HT-29 (cell line): Measurements from ENCODE around the gene DEK. TPM values are rescaled to one million over a fixed set of nuclear protein-coding genes. Genes with fewer than 3 reads are reported as not detected.
"Not testable (repeated sequence)": the region's sequence is repeated elsewhere in the genome, so short reads cannot be mapped to it uniquely, and the experiment has no call there.

Experiments used
- DNase-seq: peaks from one replicate; pipeline ENCODE4 v3.0.0-alpha.2; 2015; ENCODE audit warnings: low spot score
- small RNA-seq: library from RNA; depleted of rRNA; stranded (forward); fragments of <200 nt; gene quantifications from one replicate; pipeline ENCODE3, GENCODE V24; 2014
- total RNA-seq: library from RNA; depleted of rRNA; stranded (reverse); fragments of >200 nt; shearing (Covaris generic); gene quantifications from 2 replicates; pipeline ENCODE4 v1.2.3, GENCODE V29; 2014; rRNA removed

The DEK gene
- total RNA-seq, 1 experiment from 2014 or later = 141 TPM

GRCh38 chr6:18204691-18205090, 59.6 kb downstream of the DEK start:
- no peak for DNase-seq

DNA sequence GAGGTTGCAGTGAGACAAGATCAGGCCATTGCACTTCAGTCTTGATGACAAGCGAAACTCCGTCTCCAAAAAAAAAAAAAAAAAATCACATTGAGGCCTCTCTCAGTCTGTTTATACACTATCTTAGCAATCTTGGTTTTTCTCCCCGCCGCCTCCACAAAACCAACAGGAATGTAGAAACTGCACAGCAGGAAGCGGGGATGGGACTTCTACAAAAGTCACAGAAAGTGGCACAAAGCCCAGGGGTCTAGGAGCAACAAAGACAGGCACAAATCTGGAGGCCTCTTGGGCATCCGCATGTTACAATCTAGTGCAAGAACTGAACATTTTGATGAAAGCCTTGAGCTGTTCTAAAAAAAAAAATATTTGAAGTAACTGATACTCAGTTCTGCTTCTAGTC, 60.5 kb downstream of the DEK start:
- DNase-seq = no peak

- no peak for DNase-seq
Observed at GRCh38 chr6:18192026-18192425, 72.3 kb downstream of the DEK start.

DNA sequence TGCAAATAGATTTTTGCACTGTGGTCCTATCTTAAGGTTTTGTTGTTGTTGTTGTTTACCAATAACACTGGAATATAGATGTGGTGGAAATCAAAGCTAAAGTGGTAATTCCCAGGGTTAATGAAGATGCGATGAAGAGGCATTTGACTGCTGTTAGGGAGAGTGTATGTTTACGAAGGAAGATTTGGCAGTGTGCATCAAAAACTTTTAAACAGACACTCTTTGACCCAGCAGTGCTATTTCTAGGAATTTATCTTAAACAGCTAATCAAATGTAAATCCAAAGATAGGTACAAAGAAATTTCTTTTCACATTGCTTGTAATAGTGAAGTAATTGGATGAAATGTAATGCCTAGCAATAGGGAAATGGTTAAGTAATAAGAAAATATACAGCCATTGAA, 75.1 kb downstream of the DEK start:
- no peak for DNase-seq

DNA sequence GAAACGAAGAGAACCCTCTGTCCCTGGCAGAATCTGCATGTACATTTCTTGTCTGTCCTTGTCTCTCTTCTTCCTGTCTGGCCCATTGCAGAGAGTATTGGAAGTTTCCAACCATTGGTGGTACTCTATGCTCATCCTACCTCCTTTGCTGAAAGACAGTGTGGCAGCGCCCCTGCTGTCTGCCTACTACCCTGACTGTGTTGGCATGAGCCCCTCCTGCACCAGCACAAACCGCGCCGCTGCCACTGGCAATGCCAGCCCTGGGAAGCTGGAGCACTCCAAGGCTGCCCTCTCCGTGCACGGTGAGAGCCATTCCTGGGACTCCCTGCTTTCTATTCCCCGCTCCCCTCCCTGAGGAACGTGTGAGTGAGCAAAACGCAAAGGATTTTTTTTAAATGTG, 76.6 kb downstream of the DEK start:
- DNase-seq = no peak

- no peak for DNase-seq
Observed at GRCh38 chr6:18186540-18187250, 77.6 kb downstream of the DEK start.

- peak; percentile 39 for DNase-seq
Observed at GRCh38 chr6:18186033-18186432, 78.3 kb downstream of the DEK start.

- DNase-seq = peak; percentile 23
Observed at GRCh38 chr6:18185624-18186023, 78.7 kb downstream of the DEK start.

- no peak for DNase-seq
Observed at GRCh38 chr6:18183766-18184165, 80.6 kb downstream of the DEK start.

GRCh38 chr6:18182568-18182967, 81.8 kb downstream of the DEK start:
- no peak for DNase-seq

DNA sequence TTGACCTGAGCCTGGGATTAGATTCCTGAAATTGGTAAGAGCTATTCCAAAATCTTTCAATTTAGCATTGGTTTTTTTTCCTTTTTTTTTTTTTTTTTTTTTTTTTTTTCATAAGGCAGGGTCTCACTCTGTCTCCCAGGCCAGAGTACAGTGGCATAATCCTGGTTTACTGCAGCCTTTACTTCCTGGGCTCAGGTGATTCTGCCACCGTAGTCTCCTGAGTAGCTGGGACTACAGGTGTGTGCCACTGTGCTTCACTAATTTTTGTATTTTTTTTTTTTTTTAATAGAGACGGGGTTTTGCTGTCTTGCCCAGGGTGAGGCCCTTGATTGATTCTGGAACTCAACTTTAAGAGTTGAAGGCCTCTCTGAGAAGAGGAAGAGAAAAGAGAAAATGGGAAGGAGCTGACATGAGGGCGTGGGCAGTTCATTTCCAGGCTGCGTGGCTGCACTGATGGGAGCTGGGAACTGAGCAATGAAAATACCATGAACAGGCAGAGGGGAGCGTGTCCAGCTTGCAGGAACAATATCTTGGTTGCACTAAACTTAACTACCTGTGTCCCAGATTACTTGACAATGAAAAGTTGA, 84.5 kb downstream of the DEK start:
- no peak for DNase-seq

DNA sequence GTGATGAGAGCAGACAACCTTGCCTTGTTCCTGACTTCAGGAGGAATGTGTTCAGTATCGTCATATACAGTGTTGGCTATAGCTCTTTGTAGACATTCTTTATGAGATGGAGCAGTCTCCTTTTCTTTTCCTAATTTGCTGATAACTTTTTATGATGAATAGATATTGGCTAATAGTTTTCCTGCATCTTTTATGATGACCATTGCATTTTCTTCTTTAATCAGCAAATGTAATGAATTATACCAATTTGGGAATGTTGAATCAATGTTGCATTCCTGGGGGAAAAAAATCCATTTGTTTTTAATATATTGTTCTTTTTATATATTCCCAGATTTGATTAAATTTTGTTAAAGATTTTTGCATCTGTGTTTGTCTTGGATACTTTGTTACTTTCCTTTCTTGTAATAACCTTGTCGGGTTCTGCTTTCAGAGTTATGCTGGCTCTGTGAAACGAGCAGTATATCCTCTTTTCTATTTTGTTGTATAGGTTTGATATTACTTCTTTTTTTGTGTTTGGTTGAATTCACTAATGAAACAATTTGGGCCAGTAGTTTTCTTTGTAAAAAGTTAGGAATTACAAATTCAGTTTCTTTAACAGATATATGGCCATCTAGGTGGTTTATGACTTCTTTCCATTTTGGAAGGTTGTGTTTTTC, 85.2 kb downstream of the DEK start:
- DNase-seq = no peak

- DNase-seq = no peak
Observed at GRCh38 chr6:18177286-18177965, 86.9 kb downstream of the DEK start.

GRCh38 chr6:18176198-18176597, 88.1 kb downstream of the DEK start:
- not testable (repeated sequence) for DNase-seq

Small RNA genes within 50 kb of the gene (small RNA-seq; reads per million reads assigned to genes)
- gene AL138825.1 (not detected), gene RF00019 (not detected), gene RNU6-263P (not detected)

Other genes with a start within 250 kb of the DEK start
- gene NHLRC1, start 141.9 kb downstream of the DEK start, total RNA-seq = 1.6 and 4.0 TPM in 2 replicates
- 7.1 and 7.4 TPM in 2 replicates for gene TPMT, start 109.5 kb downstream of the DEK start, total RNA-seq
- gene KDM1B, start 109.1 kb downstream of the DEK start, total RNA-seq = 12.0 and 19.7 TPM in 2 replicates
- 3.9 and 4.5 TPM in 2 replicates for gene RNF144B, start 122.8 kb upstream of the DEK start, total RNA-seq